Activated CD4-positive, alpha-beta T cell treated with anti-CD3 and anti-CD28 coated beads for 4 hours (primary cell): Measurements from ENCODE around the gene KRTAP9-7.

Experiments
- DNase-seq, 2 donors: peaks; one replicate each; pipeline ENCODE4 v3.0.0-alpha.2; 2020

The KRTAP9-7 gene

DNA sequence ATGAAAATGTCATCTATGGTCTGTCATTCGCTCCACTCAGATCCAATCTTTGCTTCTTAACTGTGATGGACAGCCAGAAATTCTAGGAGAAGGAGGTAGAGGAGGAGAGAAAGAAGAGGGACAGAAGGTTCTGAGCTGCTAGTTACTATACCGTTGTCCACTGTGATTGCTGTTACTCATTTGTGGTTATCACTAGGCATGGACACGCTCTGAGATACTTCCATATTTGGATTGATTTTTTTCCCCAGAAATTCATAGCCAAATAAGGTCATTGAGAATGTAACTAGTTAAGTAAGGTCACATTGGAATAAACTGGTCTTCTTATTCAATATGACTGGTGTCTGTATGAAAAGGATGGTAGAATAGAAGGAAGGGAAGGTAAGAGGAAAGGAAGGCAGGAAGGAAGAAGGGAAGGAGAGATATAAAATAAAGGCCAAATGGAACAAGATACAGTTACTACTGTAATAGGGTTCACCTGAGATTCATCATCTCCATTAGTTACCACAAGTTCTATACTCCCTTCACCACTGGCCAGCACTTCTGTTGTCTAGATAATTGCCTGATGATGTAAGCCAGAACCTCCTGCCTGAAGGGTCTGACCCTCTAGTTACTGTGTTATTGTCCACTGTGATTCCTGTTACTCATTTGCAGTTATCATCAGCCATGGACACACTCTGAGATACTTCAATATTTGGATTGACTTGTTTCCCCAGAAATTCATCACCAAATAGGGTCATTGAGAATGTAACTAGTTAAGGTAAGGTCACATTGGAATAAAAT is 2.9 kb downstream of the KRTAP9-7 start:
- no peak for DNase-seq

GRCh38 chr17:41284043-41284442 is 8.5 kb downstream of the KRTAP9-7 start:
- DNase-seq: no peak

DNA sequence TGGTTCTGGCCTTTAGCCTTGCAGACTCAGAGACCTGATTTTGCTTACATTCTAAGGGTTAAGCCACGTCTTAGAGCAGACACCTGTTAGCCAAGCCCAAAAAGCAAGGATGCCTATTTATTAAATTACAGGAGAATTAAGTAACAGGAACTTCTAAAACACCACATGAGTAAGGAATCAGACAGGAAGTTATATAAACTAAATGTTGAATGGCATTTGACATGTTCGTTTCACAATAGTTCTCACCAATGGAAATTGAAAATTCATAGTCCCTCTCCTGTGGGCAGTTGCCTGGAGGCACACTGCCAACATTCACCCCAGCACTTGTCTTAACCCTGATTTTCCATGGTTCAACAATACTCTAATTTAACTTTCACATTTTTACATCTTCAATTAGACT is 9.0 kb downstream of the KRTAP9-7 start:
- DNase-seq: no peak

DNA sequence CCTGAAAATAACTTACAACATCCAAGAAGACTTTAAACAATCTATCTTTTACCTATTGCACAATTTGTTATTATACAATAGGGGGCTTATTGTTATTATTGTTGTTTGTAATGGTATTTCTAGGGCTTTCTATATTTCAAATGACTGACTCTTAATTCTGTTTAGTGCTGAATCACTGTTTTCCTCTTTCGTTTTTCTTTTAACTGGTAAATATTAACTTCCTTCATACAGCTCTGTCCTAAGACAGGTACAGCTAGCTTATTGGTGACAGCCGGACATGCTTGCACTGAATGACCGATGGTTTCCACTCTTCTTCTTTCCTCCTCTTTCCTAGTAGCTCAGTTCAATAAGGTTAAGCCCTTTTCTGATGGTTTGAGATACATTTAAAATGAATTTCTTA is 11.6 kb downstream of the KRTAP9-7 start:
- DNase-seq: no peak

- no peak for DNase-seq
Measured at GRCh38 chr17:41294016-41294415, 18.5 kb downstream of the KRTAP9-7 start.

DNA sequence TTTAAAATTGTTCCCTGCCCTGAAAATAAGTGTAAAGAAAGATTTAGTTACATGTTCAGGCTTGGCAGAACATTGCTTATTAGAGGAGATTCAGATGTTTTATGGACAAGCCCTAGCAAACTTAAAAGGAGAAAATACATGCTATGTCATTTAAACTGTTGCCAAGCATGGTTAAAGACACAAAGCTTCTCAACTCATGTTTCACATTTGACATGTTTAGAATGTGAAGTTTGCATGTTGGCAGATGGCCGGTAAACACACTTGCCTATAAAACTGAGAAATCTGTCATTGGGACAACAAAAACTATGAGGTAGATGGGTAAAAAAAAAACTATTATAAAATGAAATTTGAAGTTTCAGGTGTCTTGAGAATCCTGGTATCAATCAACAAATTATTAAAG is 21.3 kb downstream of the KRTAP9-7 start:
- DNase-seq: no peak

- DNase-seq: no peak
Measured at GRCh38 chr17:41298458-41299135, 23.1 kb downstream of the KRTAP9-7 start.

- no peak for DNase-seq
Measured at GRCh38 chr17:41301204-41301790, 25.8 kb downstream of the KRTAP9-7 start.

GRCh38 chr17:41301916-41302901 is 26.7 kb downstream of the KRTAP9-7 start, which contains the start of gene KRTAP29-1:
Gene KRTAP29-1 (minus strand): TSS chr17:41302851. CDS start chr17:41302851, 0 bp downstream.
- no peak for DNase-seq

DNA sequence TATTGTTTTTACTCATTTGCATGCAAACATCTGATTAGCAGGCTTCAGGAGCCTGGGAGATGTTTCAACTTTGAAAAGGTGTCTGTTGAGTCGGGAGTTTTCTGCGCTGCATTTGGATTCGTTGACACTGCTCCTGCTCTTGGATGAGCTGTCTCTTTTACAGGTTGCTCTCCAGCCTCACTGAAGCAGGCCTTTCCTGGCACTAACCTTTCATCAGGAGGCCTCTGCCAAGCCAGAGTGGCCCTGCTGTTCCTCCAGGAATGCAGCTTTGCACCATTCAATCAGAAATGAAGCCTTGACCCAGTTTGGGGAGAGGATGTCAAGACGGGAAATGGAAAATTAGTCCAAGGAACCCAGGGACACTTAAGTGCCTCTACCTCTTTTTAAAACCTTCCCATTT is 27.5 kb downstream of the KRTAP9-7 start:
- DNase-seq: no peak

DNA sequence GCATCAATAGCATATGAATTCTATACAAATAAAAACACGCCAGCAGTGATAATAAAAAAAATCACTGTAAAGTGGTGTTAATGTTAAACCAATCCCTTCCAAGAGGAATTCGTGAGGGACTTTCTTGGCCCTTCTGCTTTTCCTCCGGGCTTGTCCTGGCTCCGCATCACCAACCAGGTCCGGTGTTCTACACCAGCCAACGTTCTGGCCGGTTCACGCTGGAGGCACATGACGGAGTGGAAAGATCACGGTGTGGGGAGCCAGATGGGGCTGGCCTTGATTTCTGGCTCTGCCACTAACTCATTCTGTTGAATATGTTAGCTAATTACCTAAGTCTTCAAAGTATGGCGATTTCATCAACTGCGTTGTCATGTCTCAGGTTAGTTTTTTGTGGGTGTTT is 28.6 kb downstream of the KRTAP9-7 start:
- DNase-seq: no peak

GRCh38 chr17:41307647-41308046 is 32.1 kb downstream of the KRTAP9-7 start:
- no peak for DNase-seq

DNA sequence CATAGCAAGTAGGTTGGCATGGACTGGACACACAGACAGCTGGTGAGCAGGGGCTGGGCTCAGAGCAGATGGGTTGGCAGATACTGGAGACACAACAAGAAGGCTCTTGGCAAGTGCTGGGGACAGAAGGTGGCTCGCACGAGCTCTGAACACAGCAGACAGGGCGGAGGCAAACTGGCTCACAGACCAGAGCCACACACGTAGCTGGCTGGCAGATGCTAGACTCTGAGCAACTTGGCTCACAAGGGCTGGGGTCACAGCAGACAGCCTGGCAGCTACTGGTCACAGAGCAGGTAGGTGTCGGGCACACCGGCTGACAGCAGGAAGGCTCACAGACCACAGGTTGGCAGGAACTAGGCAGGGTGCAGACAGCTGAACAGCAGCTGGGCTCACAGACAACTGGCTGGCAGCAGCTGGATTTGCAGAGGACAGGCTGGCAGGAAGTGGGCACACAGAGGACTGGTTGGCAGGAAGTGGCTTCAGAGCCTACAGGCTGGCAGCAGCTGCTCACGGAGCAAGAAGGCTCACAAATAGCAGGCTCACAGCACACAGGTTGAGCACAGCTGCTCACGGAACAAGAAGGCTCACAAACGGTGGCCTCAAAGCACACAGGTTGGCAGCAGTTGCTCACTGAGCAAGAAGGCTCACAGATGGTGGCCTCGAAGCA is 32.9 kb downstream of the KRTAP9-7 start:
- DNase-seq: peak; percentile 39 to 65

GRCh38 chr17:41308918-41309359 is 33.4 kb downstream of the KRTAP9-7 start, which contains the start of gene KRTAP16-1:
Gene KRTAP16-1 (minus strand): TSS chr17:41309309. CDS start chr17:41309253, 56 bp downstream.
- DNase-seq: peak; percentile 29 to 35

- DNase-seq: no peak
Measured at GRCh38 chr17:41311111-41311510, 35.6 kb downstream of the KRTAP9-7 start.

DNA sequence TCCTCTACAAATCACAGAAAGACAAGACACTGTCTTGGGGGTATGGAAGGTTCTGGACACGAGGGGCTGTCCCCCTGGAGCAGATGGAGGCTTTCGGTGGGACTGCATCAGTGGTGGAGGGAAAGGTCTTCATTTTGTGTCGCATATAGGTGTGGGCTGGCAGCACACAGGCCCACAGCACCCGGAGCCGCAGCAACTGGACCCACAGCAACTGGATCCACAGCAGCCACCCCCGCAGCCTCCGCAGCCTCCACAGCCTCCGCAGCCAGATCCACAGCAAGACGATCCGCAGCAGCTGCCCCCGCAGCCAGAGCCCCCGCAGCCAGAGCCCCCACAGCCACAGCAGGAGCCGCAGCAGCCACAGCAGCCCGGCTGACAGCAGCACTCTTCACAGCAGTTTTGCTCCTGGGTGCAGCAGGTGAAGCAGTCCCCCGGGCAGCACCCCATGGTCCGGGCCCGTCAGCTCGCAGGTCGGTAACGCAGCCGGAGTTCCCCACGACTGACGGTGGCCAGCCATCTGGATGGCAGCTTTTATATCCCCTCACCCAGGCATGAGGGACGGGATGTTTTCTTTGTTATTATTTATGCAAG is 39.8 kb downstream of the KRTAP9-7 start, which contains the start of gene KRTAP17-1:
Gene KRTAP17-1 (minus strand): TSS at position 507 of the 591 bp plus-strand sequence. CDS start 60 bp downstream, at position 447.
- no peak for DNase-seq

DNA sequence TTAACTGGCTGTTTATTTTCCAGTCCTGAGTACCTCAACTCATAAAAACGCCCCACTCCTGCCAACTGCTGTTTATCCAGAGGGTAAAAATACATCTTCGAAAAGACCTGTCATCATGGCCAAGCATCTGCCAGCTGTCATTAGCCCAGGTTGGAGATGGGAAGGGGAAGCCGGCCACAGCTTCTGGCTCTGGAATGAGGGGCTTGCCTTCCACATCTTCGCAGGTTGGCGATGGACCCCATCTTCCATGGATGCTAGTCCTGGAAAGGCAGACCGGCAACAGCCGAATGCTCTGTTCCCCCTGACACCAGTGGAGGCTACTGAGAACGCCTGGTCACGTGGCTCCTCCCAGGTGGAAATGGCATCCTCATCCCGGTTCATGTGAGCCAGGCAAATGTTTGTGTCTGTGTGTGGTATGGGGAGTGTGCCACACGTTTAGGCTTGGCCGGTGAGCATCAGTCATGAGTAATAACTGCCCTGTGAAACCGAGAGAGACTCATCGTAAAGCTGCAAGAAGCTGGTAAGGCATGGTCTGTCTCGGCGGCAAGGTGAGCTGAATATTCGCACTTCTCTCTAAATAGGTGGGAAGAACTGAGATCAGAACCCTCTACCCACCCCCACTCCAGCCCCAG is 40.4 kb downstream of the KRTAP9-7 start:
- no peak for DNase-seq

GRCh38 chr17:41318231-41318630 is 42.7 kb downstream of the KRTAP9-7 start:
- DNase-seq: no peak

- no peak for DNase-seq
Measured at GRCh38 chr17:41322094-41322902, 46.8 kb downstream of the KRTAP9-7 start.
